OCI-LY7 (cell line): ENCODE measurements around the gene BPTF. TPM values are rescaled to one million over a fixed set of nuclear protein-coding genes. Genes with fewer than 3 reads are reported as not detected.
"Not testable (repeated sequence)": the region's sequence is repeated elsewhere in the genome, so short reads cannot be mapped to it uniquely, and the experiment has no call there.

ENCODE experiments used
- BruUV-seq: library from RNA; stranded (reverse); fragments of 400-500 nt; replicated peaks from 2 replicates; lab custom pipeline; 2021; lab: Mats Ljungman, UMichigan
- CTCF ChIA-PET: fragments of 300-600 bp; sonication (Branson Sonifier 250); formaldehyde crosslinking; loops from one replicate; lab custom pipeline; 2022; ENCODE audit warnings: antibody characterized with exemption; ENCODE audit not compliant: unreplicated experiment; lab: Charles Lee
- POLR2A ChIA-PET: fragments of 300-600 bp; sonication (Branson Sonifier 250); formaldehyde crosslinking; loops from one replicate; lab custom pipeline; 2022; ENCODE audit warnings: antibody characterized with exemption; lab: Charles Lee
- DNase-seq: peaks from one replicate; pipeline ENCODE4 v3.0.0-alpha.2; 2015; ENCODE audit warnings: low spot score
- H2AFZ ChIP-seq: fragments of 200-600 bp; sonication (generic), shearing (Covaris generic); 2 replicates; pipeline ENCODE4 v1.6.1; 2014; ENCODE audit warnings: mild to moderate bottlenecking, antibody characterized with exemption, low read length, moderate library complexity
- H3K27ac ChIP-seq: fragments of 200-600 bp; sonication (generic); 2 replicates; pipeline ENCODE4 v1.5.1; 2014; ENCODE audit warnings: mixed run types, low read depth, mild to moderate bottlenecking, moderate library complexity, low read length, inconsistent platforms; ENCODE audit not compliant: poor library complexity, severe bottlenecking
- H3K36me3 ChIP-seq: fragments of 200-600 bp; sonication (generic); 2 replicates; pipeline ENCODE4 v1.6.1; 2014; ENCODE audit warnings: mild to moderate bottlenecking, antibody characterized with exemption, low read length, moderate library complexity, mixed read lengths; ENCODE audit not compliant: insufficient read depth
- H3K4me1 ChIP-seq: fragments of 200-600 bp; sonication (generic); 2 replicates; pipeline ENCODE4 v1.5.1; 2014; ENCODE audit warnings: mild to moderate bottlenecking, low read length; ENCODE audit not compliant: insufficient read depth, poor library complexity, severe bottlenecking
- H3K4me2 ChIP-seq: fragments of 200-600 bp; sonication (generic); 2 replicates; pipeline ENCODE4 v1.6.1; 2014; ENCODE audit warnings: mild to moderate bottlenecking, low read length
- H3K4me3 ChIP-seq: fragments of 200-600 bp; sonication (generic); 2 replicates; pipeline ENCODE4 v1.5.1; 2014; ENCODE audit warnings: mild to moderate bottlenecking, low read depth, low read length; ENCODE audit not compliant: poor library complexity, severe bottlenecking
- H3K79me2 ChIP-seq: fragments of 200-600 bp; sonication (generic); 2 replicates; pipeline ENCODE4 v1.6.1; 2016; ENCODE audit warnings: low read depth, mild to moderate bottlenecking, low read length, moderate library complexity, mixed read lengths; ENCODE audit not compliant: insufficient read depth
- H3K9me2 ChIP-seq: fragments of 200-600 bp; sonication (generic); 2 replicates; pipeline ENCODE4 v1.6.1; 2016; ENCODE audit warnings: mild to moderate bottlenecking, low read length, mixed read lengths; ENCODE audit not compliant: insufficient read depth
- H3K9me3 ChIP-seq: fragments of 200-600 bp; sonication (generic); 2 replicates; pipeline ENCODE4 v1.6.1; 2014; ENCODE audit warnings: mild to moderate bottlenecking, mixed run types, low read length, mixed read lengths
- H4K20me1 ChIP-seq: fragments of 200-600 bp; sonication (generic); 2 replicates; pipeline ENCODE4 v1.6.1; 2014; ENCODE audit warnings: mild to moderate bottlenecking, antibody characterized with exemption, low read length, moderate library complexity, mixed read lengths; ENCODE audit not compliant: insufficient read depth
- CTCF ChIP-seq: fragments of 200-600 bp; sonication (generic); conservative IDR thresholded peaks from 2 replicates; pipeline ENCODE4 v1.5.1; 2014; ENCODE audit warnings: mild to moderate bottlenecking, antibody characterized with exemption, low read length, moderate library complexity, mixed read lengths
- EZH2phosphoT487 ChIP-seq: fragments of 200-600 bp; sonication (generic); IDR thresholded peaks from 2 replicates; pipeline ENCODE4 v1.6.1; 2018; ENCODE audit warnings: low read depth, borderline replicate concordance, mild to moderate bottlenecking, mixed run types, antibody characterized with exemption, low read length, moderate library complexity, mixed read lengths
- intact Hi-C: fragments of 100-400 bp; cut with micrococcal nuclease; formaldehyde crosslinking; loops from one replicate; pipeline ENCODE4 v1.10.0; 2022; ENCODE audit not compliant: unreplicated experiment
- total RNA-seq, 2 experiments: library from RNA; depleted of rRNA in 1 of 2; stranded (reverse); fragments of >200 nt in 1 of 2; shearing (Covaris generic) in 1 of 2; gene quantifications; 2 replicates each; pipeline ENCODE4 v1.2.3, GENCODE V29; 2014 to 2022

The BPTF gene
- total RNA-seq, 2 experiments from 2014 or later, result 104 to 212 TPM

GRCh38 chr17:67821871-67822367 is 3.4 kb upstream of the BPTF start:
- Histone ChIP-seq H3K27ac (peak overlapping the region; percentile 89), H3K36me3 (peaks cover 4% of the 10 kb centered on the region; the same call in 1 of the 2 replicates), H3K4me1 (peaks cover 75% of the 10 kb centered on the region), H2AFZ (no peak overlapping the region), H3K4me2 (no peak overlapping the region), H3K79me2 (peaks cover 6% of the 10 kb centered on the region), H4K20me1 (peaks cover 1% of the 10 kb centered on the region; the same call in 1 of the 2 replicates), H3K9me2 (no peaks in the 10 kb centered on the region), H3K4me3 (no peak overlapping the region), H3K9me3 (no peaks in the 10 kb centered on the region)
- BruUV-seq, result no TSS peak
- POLR2A ChIA-PET, result interaction anchor here (0.8 to 1.6 kb wide), 3 partner anchors 12 to 637 kb away, joined by 5 to 7 read pairs (median 6); no protein-coding TSS in a partner anchor
- CTCF ChIA-PET, result no interaction called here
- no peak for DNase-seq
- TF ChIP-seq EZH2phosphoT487 (no peak), CTCF (no peak)
- intact Hi-C loops, result no loop called here

- intact Hi-C loops, result loop anchor here (1.0 to 5.0 kb wide), 5 partner anchors 13 to 449 kb away; partner anchors contain the start of genes NOL11 and PITPNC1
- H4K20me1 ChIP-seq, result peaks cover 15% of the 10 kb centered on the region
- peaks cover 42% of the 10 kb centered on the region for H3K36me3 ChIP-seq
- H3K9me3 ChIP-seq, BruUV-seq, CTCF ChIA-PET, H3K9me2 ChIP-seq, H2AFZ ChIP-seq: not testable (repeated sequence)
- peaks cover 68% of the 10 kb centered on the region for H3K4me1 ChIP-seq
- POLR2A ChIA-PET, result interaction anchor here (1.5 to 1.8 kb wide), 2 partner anchors 11 to 22 kb away, joined by 6 to 17 read pairs; no protein-coding TSS in a partner anchor
- H3K4me2 ChIP-seq, result peak overlapping the region; percentile 94
- peak overlapping the region; percentile 89 for H3K27ac ChIP-seq
- peaks cover 46% of the 10 kb centered on the region for H3K79me2 ChIP-seq
- DNase-seq, result peak; percentile 75
- peak overlapping the region; percentile 88 for H3K4me3 ChIP-seq
Observed at GRCh38 chr17:67825627-67826601, 611 bp downstream of the BPTF start.

GRCh38 chr17:67829331-67829730 is 4.0 kb downstream of the BPTF start:
- ChIA-PET POLR2A (interaction anchor here (0.6 to 1.4 kb wide), 5 partner anchors 10 to 16 kb away, joined by 3 to 6 read pairs (median 3); no protein-coding TSS in a partner anchor), CTCF (no interaction called here)
- H3K27ac ChIP-seq, result peak overlapping the region; percentile 5
- H3K4me3 ChIP-seq, result peak overlapping the region; percentile 88
- peaks cover 41% of the 10 kb centered on the region for H3K4me1 ChIP-seq
- peak overlapping the region; percentile 94 for H3K4me2 ChIP-seq
- H3K9me2 ChIP-seq, result no peaks in the 10 kb centered on the region
- no peak for TF ChIP-seq EZH2phosphoT487
- TF ChIP-seq CTCF, result no peak
- BruUV-seq, result no TSS peak
- peaks cover 80% of the 10 kb centered on the region for H3K79me2 ChIP-seq
- no peaks in the 10 kb centered on the region for H3K9me3 ChIP-seq
- peak; percentile 69 for DNase-seq
- H2AFZ ChIP-seq, result no peak overlapping the region
- H4K20me1 ChIP-seq, result peaks cover 24% of the 10 kb centered on the region
- intact Hi-C loops, result loop anchor here (5.0 kb wide), 1 partner anchor 452 kb away; the partner anchor contains the start of gene PITPNC1
- peaks cover 66% of the 10 kb centered on the region for H3K36me3 ChIP-seq
